Adipocyte (in vitro differentiated cells): ENCODE data around the gene RPL13.
A peak's percentile ranks its signal among the peaks of the same experiment; 100 is the strongest.

Source experiments
- DNase-seq: peaks from one replicate; pipeline ENCODE4 v3.0.0-alpha.2; 2015; ENCODE audit warnings: low read depth
- H3K27me3 ChIP-seq: replicated peaks from 2 replicates; pipeline ENCODE4 v1.7.0; 2013; ENCODE audit warnings: mild to moderate bottlenecking, low read length, moderate library complexity; ENCODE audit not compliant: control insufficient read depth, insufficient read depth
- H3K36me3 ChIP-seq: 2 replicates; pipeline ENCODE4 v1.7.0; 2013; ENCODE audit warnings: low read length, mild to moderate bottlenecking, moderate library complexity; ENCODE audit not compliant: control insufficient read depth, insufficient read depth, severe bottlenecking
- H3K4me1 ChIP-seq: 2 replicates; pipeline ENCODE4 v1.7.0; 2013; ENCODE audit warnings: mild to moderate bottlenecking, low read length, moderate library complexity; ENCODE audit not compliant: control insufficient read depth, insufficient read depth
- H3K4me3 ChIP-seq: 2 replicates; pipeline ENCODE4 v1.7.0; 2013; ENCODE audit warnings: mild to moderate bottlenecking, low read length, moderate library complexity
- H3K9ac ChIP-seq: 2 replicates; pipeline ENCODE4 v1.7.0; 2013; ENCODE audit warnings: mild to moderate bottlenecking, low read length, moderate library complexity
- H3K9me3 ChIP-seq: 2 replicates; pipeline ENCODE4 v1.7.0; 2013; ENCODE audit warnings: mild to moderate bottlenecking, low read length, moderate library complexity; ENCODE audit not compliant: control insufficient read depth

RPL13 gene

DNA sequence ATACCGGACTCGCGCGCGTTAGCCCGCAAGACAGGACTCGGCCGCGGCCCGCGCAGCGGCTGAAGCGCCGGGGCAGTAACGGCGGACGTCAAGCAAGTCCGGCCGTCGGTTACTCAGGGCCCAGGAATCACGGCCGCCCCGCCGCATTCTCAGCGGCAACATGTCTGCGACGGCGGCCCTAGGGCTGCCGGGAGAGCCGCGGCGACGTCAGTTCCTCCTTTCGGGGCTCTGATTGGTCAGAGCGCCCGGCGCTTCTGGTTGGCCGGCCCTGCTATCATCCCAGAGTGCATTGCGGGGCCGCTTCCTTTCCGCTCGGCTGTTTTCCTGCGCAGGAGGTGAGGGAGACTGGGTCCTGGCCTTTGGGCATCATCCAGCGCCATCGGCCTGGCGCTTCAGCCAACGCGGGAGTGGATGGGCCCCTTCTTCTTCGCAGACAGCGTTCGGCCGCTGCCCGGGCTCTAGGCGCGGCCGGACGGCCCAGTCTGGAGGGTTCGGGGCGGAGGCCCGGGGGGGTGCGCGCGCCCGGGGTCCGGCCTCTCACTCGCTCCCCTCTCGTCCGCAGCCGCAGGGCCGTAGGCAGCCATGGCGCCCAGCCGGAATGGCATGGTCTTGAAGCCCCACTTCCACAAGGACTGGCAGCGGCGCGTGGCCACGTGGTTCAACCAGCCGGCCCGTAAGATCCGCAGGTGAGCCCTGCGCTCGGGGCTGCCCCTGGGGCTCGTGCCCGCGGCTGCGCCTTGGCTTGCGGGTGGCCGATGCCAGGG, at the start of gene RPL13:
Gene RPL13, plus strand, starts transcription at position 305 of the 764 bp plus-strand sequence. Its CDS starts 278 bp downstream, at position 583.
- Histone ChIP-seq H3K36me3 (peaks cover 53% of the 10 kb centered on the region), H3K9me3 (no peaks in the 10 kb centered on the region), H3K4me3 (peak within 1 kb of the TSS; percentile 89), H3K27me3 (no peaks in the 10 kb centered on the region), H3K9ac (peak within 1 kb of the TSS; percentile 99), H3K4me1 (peaks cover 57% of the 10 kb centered on the region)
- DNase-seq = peak; percentile 98

DNA sequence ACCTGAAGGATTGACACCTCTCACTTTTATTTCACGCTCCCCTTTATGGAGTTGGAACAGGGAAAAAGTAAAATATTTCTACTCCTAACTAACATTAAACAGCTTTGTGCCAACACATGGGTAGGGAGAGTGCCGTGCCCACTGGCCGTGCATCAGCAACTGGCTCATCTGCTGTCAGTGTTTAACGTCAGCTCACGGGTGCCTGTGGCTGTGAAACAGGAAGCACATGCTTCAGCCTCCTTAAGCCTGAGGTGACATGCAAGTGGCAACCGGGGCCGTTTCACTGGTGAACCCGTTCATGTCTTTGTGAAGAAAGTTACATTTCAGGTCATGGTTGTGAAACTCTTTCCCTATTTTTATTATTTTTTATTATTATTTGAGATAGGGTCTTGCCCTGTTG, 49.1 kb upstream of the RPL13 start:
- H3K9me3 ChIP-seq = no peaks in the 10 kb centered on the region
- no peak for DNase-seq
- H3K4me3 ChIP-seq = no peak overlapping the region
- peaks cover 45% of the 10 kb centered on the region for H3K36me3 ChIP-seq
- H3K4me1 ChIP-seq = peaks cover 23% of the 10 kb centered on the region
- no peak overlapping the region for H3K9ac ChIP-seq
- no peaks in the 10 kb centered on the region for H3K27me3 ChIP-seq

DNA sequence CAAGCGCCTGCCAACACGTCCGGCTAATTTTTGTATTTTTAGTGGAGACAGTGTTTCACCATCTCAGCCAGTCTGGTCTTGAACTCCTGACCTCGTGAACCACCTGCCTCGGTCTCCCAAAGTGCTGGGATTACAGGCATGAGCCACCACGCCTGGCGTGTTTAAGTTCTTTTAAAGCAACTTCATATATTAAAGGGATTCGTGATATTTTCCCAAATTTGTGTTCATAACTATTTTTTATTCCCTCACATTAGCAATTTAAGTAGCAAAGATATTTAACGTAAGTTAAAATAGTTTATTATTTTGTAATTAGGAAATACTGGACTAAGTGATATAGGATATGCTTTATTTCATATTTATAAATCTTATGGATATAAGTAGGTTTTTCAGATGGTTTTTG, 48.0 kb upstream of the RPL13 start:
- Histone ChIP-seq H3K27me3 (no peaks in the 10 kb centered on the region), H3K9me3 (no peaks in the 10 kb centered on the region), H3K36me3 (peaks cover 53% of the 10 kb centered on the region), H3K4me1 (peaks cover 12% of the 10 kb centered on the region), H3K9ac (no peak overlapping the region), H3K4me3 (no peak overlapping the region)
- no peak for DNase-seq

GRCh38 chr16:89517128-89517527, 43.4 kb upstream of the RPL13 start:
- H3K36me3 ChIP-seq = peaks cover 80% of the 10 kb centered on the region
- no peak overlapping the region for H3K4me3 ChIP-seq
- no peak overlapping the region for H3K9ac ChIP-seq
- H3K9me3 ChIP-seq = no peaks in the 10 kb centered on the region
- H3K27me3 ChIP-seq = no peaks in the 10 kb centered on the region
- DNase-seq = no peak
- no peaks in the 10 kb centered on the region for H3K4me1 ChIP-seq

GRCh38 chr16:89519881-89520280, 40.6 kb upstream of the RPL13 start:
- no peak overlapping the region for H3K4me3 ChIP-seq
- H3K4me1 ChIP-seq = no peaks in the 10 kb centered on the region
- peaks cover 84% of the 10 kb centered on the region for H3K36me3 ChIP-seq
- no peak for DNase-seq
- no peaks in the 10 kb centered on the region for H3K9me3 ChIP-seq
- no peaks in the 10 kb centered on the region for H3K27me3 ChIP-seq
- no peak overlapping the region for H3K9ac ChIP-seq

DNA sequence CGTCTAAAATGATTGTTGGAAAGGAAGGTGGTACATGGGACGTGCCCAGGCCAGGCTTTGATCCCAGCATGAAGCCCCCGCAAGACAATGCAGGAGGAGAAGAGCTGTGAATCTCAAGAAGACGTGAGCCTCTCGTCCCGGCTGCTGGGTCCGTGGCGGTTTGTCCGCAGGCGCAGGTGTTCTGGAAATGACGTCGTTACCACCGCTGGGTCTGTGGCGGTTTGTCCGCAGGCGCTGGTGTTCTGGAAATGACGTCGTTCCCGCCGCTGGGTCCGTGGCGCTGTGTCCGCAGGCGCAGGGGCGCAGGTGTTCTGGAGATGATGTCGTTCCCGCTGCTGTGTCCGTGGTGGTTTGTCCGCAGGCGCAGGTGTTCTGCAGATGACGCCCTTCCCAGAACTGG, 38.2 kb upstream of the RPL13 start:
- no peaks in the 10 kb centered on the region for H3K27me3 ChIP-seq
- H3K36me3 ChIP-seq = peaks cover 95% of the 10 kb centered on the region

GRCh38 chr16:89523680-89524344, 36.7 kb upstream of the RPL13 start:
- H3K36me3 ChIP-seq = peaks cover 86% of the 10 kb centered on the region
- no peaks in the 10 kb centered on the region for H3K4me1 ChIP-seq
- no peak for DNase-seq
- no peaks in the 10 kb centered on the region for H3K9me3 ChIP-seq
- H3K9ac ChIP-seq = no peak overlapping the region
- no peaks in the 10 kb centered on the region for H3K27me3 ChIP-seq
- H3K4me3 ChIP-seq = no peak overlapping the region

More for the DNA sequence above, 38.2 kb upstream of the RPL13 start:
- Histone ChIP-seq H3K9ac (no peak overlapping the region), H3K4me1 (no peaks in the 10 kb centered on the region), H3K4me3 (no peak overlapping the region), H3K9me3 (no peaks in the 10 kb centered on the region)
- DNase-seq = no peak

DNA sequence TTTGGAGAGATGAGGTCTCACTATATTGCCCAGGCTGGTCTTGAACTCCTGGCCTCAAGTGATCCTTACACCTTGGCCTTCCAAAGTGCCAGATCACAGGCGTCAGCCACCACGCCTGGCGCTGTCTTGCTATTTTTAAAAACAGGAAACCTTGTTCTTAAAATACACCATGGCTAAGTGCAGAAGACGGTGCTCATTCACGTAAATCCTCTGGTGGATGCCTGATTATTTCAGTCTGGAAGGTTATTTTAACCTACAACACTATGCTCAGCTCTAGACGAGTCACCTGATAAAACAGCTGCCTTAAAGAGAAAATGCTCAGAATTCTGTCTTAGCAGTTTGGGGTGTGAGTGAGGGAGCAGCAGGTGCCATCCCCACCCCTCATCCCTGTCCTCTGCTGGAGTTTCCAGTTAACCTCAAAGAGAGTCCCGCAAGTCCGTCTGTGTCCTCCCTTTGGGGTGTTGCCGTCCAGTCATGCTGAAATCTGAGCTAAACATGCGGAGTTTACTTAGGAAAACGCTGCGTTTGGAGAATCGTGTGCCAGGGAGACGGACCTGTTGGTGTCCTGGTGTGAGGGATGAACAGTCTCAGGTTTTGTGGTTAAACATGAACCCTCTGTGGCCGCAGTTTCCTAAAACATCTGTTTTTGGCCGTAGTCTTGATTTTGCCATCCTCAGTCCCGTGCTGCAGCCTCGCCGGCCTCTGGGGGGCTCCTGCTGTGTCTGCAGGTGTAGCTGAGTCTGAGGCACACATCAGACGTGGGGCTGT, 35.2 kb upstream of the RPL13 start:
- H3K9ac ChIP-seq = no peak overlapping the region
- H3K4me3 ChIP-seq = no peak overlapping the region
- H3K27me3 ChIP-seq = no peaks in the 10 kb centered on the region
- peaks cover 86% of the 10 kb centered on the region for H3K36me3 ChIP-seq
- H3K4me1 ChIP-seq = no peaks in the 10 kb centered on the region
- DNase-seq = no peak
- H3K9me3 ChIP-seq = no peaks in the 10 kb centered on the region

- Histone ChIP-seq H3K27me3 (no peaks in the 10 kb centered on the region), H3K36me3 (peaks cover 90% of the 10 kb centered on the region), H3K4me3 (no peak overlapping the region), H3K9me3 (no peaks in the 10 kb centered on the region), H3K4me1 (peaks cover 2% of the 10 kb centered on the region), H3K9ac (no peak overlapping the region)
- DNase-seq = no peak
These were observed 31.4 kb upstream of the RPL13 start for GRCh38 chr16:89529097-89529496.

DNA sequence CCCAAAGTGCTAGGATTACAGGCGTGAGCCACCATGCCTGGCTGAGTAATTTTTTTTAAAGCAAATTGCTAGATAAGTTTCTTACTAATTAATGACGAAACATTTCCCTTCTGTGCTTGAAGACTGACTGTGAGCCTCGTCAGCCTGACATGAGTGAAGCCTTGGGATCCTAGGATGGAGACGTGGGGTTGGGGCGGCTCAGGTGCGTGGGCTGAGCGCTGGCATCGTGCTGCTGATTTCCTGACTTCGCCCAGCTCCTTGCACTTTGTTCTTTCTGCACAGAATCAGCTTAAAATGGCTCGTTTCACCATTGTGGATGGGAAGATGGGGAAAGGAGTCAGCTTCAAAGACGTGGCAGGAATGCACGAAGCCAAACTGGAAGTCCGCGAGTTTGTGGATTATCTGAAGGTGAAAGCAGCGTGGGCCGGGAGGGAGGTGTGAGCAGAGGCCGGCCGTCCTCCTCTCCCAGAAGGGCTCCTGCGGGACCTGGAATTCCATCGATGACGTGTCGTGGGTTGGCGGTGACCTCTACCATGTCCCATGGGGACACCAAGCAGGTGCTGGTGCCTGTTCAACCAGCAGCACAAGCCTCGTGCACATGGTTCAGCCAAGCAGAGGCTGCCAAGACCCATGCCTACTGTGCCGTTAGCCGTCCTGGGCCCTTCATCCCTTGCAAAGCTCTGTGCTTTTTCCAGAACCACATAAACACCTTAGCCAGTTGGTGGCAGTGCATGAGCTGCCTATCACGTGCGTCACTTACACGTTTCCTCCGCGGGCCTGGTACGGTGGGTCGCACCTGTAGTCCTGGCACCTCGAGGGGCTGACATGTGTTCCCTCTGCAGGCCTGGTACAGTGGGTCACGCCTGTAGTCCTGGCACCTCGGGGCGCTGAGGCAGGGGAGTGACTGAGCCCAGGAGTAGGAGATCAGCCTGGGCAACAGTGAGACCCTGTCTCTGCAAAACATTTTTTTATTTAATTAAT, 29.8 kb upstream of the RPL13 start:
- Histone ChIP-seq H3K36me3 (peaks cover 85% of the 10 kb centered on the region), H3K27me3 (no peaks in the 10 kb centered on the region), H3K4me3 (no peak overlapping the region), H3K4me1 (peaks cover 10% of the 10 kb centered on the region), H3K9ac (no peak overlapping the region), H3K9me3 (no peaks in the 10 kb centered on the region)
- no peak for DNase-seq
